Brain pericyte (primary cell): ENCODE results near the gene AMBP.

Experiments used
- DNase-seq: peaks from one replicate; pipeline ENCODE4 v3.0.0-alpha.2; 2012; ENCODE audit warnings: low read depth, low spot score

AMBP gene

DNA sequence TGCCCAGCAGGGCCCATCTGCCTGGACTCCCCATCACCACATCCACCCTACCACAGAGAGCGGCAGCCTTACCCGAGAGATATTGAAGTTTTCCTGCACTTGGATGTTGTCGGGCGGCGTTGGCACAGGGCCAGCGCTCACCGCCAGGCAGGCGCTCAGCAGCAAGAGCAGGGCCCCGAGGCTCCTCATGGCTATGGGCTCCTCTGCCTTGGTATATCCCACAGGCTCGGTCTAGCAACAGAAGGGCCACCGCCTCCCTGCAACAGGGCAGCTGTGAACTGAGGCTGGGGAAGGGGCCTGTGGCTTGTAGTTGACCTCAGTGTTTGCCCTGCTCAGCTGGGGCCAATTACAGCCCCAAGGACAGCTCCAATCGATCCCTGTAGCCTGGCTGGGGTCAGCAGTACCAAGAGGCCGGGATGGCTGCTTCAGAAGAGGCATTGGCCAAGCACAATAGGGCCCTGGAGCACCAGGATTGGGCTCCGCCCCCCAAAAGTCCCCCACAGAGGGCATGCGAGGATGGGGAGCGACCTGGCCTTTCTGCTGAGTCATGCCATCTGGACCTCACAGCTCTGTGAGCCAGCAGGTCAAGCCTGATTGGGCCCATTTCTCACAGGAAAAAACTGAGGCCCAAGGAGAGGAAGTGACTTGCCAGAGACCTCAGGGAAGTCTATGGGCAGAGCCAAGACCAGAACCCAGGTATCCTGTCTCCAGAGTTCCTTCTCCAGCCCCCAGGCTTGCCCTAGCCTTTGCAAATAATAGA, at the start of gene AMBP:
Gene AMBP (minus strand): TSS at position 280 of the 760 bp plus-strand sequence. CDS start 91 bp downstream, at position 189.
- no peak for DNase-seq

DNA sequence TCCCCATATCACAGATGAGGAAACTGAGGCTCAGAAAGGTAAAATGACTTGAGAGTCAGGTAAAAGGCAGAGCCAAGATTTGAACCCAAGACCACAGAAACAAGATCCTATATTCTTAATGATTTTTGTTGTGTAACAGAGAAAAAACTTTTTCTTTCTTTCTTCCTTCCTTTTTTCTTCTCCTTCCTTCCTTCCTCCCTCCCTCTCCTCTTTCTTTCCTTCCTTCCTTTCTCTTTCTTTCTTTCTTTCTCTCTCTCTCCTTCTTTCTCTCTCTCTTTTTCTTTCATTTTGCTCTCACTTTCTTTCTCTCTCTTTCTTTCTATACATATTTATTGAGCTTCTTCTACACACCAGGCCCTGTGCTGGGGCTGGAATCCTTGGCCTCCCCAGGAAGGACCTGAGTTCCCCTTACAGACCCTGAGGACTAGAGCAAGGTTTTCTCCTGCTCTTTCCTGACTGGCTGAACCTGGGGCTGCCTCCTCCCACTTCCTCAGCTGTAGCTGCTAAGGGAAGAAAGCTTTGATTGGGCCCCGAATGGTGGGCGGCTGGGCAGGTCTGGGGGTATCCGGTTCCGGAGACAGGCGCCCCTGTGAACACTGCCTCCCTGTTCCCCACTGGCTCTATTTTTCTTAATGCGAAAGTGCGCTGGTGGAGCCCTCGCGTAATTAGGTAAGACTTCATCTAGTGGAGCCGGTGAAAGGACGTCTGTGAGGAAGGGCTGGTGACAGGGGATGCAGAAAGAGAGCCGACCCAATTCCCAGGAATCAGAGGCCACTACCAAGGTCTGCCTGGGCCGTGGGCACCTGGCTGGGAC, 48.4 kb upstream of the AMBP start:
- no peak for DNase-seq

DNA sequence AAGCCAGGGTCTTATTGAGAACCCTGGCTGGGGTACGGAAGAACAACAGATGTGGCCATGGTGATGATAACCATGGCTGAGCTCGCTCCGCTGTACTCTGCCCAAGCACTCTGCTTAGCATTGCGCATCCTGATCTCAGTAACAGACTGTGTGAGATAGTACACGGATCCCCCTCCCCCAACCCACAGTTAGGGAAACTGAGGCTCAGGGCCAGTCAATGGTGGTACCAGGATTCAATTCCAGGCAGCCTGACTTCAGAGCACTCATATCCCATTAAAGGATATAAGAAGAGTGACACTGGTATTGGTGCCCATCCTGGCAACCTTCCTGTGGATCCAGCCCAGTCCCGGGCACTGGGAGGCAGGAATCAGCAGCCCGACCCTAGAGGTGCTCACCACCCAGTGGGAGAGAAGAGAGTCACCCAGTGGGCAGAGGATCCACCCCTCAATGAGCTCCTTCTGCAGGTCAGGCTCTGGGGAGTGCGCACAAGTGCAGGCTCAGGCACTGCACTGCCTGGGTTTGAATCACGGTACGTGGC, 47.4 kb upstream of the AMBP start:
- DNase-seq: no peak

DNA sequence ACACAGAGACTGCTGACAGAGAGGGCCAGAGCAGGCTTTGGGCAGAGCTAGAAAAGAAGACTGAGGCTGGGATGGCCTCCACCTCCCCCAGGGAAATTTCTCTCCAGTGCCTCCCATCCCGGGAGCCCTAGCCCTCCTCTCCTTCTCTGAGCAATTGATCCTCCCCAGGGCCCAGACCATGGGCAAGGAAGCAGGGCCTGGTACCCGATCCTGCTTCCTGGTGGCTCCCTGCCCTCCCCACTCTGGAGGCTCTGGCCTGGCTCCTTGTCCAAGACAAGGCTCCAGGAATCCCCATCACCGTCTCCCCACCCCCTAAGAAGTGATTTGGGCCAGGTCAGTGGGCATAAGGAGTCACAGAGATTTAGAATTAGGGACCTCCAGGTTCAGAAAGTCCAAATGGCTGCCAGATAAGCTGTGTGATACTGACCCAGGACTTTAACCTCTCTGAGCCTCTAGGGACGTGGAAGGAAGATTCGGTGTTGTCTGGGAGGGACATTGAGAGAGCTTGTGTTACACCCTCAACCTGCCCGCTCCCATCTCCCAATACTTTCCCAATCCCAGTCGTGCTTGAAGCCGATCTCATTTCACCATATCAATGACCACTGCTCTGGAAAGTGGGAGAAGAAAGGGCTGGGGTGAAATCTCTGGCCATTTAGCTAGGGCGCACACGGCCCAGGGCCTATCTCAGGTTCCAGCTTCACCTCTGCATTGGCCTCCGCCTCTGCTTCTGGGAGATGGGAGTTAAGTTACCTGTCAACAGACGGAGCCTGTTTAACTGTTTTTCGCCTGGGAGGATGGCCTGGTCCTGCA, 46.8 kb upstream of the AMBP start:
- no peak for DNase-seq

DNA sequence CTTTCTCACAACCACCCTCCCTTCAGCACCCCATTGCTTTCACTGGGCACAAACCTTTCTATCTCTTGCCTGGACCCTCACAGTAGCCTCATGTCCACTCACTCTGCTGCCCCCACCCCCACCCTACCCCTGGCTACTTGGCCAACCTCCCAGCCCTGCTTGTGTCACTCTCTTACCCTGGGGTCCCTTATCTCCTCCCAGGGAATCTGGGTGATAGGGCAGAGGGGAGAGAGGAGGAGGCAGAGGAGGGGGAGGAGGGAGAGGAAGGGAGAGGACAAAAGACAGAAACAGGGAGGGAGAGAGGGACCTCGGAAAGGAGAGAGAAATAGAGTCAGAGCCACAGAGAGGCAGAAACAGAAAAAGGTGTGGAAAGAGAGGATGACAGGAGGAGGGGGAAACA, 46.0 kb upstream of the AMBP start:
- DNase-seq: no peak

DNA sequence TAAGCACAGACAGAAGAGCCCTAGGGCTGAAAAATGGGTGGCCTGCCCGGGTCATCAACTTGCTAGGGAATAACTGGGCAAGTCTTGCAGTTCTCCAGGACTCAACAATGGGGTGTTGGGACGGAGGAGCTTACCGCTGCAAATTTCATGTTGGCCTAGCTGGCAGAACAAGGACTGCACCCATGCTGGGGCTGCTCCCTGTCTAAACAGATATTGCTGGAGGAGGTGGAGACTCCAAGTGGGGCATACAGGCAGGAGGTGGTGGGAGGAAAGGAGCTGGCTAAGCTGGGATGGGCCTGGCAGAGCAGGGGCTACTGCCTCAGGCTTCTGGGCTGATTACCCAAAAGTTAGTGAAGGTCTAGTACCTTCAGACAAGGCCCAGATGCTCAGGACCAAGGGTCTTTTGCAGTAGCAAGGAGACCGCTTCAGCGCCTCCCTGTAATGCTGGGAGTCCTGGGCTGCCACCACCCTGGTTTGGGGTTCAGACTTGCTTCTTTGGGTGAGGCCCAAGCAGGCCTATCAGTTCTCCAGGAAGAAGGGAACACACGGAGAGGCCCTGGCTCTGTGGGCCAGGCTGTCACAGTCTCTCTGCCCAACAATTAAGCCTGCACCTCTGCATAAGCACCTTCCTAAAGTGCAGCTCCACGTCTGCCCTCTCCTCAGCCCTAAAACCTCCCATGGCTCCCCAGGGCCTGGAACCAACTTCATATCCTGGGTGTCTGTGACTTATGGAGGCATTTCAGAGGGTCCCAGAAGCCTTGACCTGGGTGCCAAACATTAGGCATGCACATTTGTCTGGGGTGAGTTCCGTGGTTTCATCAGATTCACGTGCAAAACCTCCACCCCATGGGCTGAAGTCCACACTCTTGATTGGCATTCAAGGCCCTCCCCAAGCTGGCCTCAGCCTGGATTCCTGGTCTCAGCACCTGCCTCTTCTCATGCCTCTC, 45.2 kb upstream of the AMBP start:
- DNase-seq: no peak

DNA sequence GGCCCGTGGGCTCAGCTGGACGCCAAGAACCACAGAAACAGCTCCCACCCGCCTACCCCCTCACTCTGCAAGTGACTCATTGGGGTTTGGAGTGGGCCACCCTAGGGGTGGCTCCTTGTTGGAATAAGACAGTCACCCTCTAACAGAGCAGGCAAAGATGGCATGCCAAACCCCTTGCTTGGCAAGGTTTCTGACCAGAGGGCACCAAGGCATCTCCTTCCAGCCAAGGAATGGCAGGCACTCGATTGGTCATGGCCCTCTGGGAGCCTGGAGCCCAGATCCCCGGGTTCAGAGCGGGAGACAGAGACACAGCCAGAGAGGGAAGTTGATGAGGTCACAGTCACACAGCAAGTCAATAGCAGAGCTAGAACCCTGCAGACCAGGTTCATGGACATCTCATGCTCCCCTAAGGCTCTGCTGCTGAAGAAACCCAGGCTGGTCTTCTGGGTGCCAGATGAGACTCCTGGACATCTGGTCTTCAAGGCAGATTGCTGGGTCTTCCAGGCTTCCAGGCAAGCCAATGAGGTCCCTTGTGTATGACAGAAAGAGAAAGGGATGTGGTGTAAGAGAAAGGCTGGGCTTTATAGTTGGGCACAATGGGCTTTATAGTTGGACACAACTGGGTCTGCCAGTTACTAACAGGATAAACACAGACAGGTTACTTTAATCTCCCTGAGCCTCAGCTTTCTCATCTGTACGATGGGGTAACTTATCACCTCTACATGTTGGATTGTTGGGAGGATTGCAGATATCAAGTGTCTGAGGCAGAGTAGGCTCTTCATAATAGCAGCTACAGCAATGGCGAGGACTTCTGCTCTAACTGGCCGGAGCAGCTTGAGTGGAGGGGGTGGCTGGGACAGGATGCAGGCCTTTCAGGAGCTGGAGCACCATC, 44.3 kb upstream of the AMBP start:
- DNase-seq: no peak

DNA sequence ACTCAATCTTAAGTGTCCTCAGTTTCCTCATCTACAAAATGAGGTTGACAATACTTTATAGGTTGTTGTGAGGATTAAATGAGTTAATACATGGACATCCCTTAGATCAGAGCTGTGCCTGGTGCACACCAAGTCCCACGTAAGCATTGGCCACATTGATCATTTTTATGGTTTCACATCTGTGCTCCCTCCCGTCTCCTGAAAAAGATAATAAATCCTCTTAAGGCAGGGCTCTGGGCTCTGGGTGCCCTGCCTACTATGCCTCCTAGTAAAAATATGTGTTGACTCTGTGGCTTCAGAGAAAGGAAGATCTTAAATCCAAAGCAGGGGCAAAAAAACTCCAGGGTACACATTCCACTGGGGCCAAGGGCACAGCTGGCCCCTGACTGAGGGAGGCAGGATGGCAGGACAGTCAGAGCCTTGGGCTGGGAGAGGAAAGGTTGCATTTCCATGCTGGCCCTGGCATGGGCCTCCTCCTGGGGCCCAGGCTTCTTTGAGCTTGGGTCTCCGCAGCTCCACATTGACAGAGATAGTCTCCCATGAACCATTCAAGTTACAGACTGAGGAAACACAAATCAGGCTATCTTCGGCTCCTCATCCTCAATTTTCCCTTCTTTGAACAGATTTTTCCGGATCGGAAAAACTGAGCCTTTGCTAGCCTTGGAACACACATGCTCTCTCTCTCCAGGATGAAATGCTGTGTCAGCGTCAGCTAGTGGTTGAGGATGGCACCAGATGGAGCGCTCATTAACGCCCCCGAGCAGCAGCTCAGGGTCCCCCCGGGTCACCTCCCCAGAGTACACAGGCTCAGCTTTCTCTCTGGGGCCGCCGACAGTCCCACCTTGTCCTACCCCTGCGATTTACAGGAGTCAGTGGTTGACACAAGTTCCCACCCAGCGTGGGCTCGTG, 43.4 kb upstream of the AMBP start:
- DNase-seq: no peak

DNA sequence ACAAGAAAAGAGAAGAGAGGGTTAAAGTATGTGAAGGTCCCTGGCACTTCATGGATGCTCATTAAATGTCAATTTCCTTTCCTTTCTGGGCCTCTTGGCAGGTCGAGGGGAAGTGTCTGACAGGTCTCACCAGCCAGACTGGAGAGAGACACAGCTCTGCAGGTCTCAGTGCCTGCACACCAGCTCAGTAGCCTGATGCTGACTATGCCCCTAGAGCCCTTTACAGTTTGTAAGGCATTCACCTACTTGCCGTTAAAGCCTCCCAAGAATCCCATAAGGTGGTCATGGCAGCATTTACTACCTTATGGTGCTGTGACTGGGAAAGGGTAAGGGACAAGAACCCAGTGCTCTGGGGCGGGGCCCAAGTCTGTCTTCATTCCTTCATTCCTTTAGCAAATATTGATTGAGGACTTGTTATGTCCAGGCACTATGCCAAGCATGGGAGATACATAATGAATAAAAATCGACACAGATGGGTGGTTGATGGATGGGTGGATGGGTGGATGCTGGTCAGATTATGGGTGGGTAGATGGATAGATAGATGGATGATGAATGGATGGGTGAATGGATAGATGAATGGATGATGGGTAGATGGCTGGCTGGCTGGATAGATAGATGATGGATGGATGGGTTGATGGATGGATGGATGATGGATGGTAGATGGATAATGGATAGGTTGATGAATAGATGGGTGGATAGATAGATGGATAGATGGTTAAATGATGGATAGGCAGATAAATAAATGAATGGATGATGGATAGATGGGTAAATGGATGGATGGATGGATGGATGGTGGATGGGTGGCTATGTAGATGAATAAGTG, 42.3 kb upstream of the AMBP start:
- no peak for DNase-seq

DNA sequence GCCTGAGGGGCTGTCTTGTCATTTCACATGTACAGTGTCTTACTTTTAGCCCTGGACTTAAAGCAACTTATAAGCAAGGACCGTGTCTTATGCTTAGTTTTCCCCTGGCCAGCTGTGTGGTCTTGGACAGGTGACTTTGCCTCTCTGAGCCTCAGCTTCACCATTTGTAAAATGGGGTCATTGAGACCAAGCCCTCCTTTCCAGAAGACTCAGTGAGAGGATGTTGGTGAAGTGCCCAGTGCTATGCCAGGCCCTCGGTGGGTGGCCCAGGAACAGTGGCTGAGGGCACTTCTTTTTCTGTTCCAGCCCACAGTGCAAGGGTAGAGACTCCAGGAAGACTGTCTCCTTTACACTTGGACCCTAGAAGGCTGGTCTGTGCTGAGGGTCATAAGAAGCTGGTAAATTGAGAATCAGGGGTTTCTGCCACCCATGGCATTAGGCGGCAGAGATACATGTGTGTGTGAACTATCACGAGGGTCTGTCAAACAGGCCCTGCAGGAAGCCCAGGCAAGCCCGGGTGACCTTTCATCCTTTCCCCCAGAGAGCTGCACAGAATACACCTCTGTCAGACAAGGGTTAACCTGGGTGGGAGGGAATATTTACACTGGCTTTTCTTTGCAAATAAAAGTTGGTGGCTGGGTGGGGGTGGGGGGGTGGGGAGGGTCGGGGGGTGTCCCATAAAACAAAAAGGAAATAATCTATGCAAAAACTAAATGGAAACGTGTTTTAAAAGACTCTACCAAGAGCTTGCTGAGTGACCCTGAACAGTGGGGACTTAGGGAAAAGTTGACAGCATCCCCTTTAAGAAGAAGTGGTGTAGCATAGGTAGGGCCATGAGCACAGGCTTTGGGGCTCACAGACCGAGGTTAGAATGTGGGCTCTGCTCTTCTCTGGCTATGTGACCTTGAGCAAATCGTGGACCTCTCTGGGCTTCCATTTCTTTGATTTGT, 41.4 kb upstream of the AMBP start:
- no peak for DNase-seq

DNA sequence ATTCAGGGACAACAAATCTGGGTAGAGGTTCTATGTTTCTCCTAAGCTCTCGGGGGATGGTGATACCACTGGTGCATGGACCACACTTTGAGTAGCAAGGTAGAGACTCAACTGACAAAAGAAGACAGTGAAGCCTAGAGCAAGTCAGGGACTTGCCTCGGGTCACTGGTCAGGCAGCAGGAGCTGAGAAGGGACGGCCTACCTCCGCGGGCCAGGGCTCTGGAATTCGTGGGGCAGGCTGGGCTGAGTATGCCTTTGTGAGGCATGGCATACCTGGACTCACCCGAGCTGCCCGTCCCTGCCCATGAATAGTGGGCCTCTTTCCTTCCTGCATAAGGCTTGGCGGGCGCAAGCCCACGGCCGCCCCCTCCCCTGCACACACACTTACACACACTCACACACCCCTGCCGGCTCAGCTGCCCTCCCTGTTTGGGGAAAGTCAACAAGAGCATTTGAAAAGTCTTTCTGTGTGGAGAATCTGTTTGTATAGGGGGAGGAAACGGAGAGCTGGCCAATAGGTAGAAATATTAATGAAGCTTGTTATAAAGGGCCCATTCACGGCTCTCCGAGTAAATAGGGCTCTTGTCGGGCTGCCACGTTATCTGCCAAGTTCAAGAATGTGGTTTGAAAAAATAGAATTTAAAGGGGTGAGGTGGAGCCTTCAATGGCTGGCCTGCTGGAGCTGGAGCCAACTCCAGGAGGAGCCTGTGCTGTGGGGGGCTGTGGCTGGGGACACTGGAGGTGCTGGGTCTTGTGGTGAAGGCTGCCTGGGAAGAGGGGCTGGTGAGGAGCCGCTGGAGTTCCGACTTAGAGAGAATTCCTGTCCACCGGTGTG, 40.1 kb upstream of the AMBP start:
- no peak for DNase-seq

DNA sequence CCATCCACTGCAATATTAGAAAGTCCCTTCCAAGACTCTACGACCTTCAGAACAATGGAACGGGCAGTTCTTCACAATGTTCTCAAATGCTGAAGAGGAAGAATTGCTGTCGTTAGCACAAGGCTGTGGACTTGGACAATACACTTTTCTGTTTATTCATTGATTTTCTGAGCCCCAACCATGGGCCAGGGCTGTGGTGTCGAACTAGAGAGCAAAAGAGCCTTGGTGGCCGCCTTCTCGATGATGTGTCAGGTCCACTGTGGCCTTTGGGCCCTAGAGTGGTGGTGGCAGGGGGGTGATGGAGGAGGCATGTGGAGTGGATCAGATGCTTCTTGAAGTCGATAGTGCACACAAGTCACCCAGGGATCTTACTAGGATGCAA, 39.5 kb upstream of the AMBP start:
- DNase-seq: no peak

DNA sequence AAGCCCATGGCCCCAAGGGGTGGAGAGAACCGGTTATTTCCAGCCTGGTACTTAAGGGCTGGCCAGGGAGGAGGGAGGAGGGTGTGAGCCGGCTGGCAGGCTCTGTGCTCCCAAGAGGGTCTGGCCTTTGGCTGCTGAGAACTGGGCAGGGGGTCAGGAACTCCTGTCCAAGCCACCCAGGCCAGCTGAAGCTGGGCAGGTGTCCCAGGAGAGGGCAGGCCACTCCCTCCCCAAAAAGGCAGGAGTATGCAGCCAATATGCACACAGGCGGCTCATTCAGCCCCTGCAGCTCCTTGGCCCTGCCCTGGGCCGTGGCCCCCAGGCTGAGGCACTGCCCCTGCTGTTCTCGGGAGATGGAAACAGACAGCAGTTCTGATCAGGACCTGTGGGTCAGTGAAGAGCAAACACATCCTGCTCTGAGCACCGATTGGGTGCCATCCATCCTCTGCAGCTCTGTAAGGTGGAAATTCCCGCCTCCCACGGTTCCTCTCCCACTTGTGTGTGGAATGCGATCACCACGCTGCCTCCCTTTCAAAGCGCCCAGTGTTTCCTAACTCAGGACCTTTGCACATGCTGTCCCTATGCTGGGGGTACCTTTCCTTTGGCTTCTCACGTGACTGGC, 38.1 kb upstream of the AMBP start:
- DNase-seq: no peak

DNA sequence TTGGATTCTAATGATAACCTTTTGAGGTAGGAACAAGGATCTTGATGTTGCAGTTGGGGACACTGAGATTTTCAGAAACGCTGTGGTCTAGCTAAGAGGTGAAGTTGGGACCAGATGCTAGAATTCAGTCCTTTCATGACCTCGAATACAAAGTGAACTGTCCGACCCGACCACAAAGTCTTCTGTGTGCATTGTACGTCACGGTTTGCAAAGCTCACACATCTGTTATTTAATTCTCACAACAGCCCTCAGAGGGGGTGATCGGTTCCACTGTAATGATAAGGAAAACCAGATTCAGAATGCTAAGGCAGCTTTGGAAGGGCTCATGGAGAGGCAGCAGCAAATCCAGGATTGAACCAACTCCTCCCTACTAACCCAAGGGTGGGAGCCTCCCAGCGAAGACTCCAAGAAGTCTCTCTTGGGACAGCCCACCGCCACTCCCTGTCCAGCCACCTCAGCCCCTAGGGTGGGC, 37.6 kb upstream of the AMBP start:
- no peak for DNase-seq

DNA sequence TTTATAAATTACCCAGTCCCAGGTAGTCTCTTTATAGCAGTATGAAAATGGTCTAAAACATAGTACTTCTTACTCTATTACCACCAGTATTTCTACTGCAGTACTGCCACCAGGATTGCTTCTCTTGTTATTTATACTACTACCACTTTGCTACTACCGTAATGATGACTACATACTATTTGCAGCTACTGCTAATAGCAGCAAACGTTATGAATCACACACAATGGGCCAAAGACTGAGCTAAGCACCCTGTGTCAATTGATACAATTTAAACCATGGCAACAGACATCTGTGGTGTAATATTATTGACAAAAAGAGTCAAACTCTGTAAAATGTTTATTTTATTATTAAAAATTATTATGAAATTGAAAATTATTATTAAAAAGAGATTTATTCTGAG, 36.3 kb upstream of the AMBP start:
- no peak for DNase-seq
